Left ventricle myocardium superior (tissue), 1 donor: ENCODE results near the gene IL15. TPM values are rescaled to one million over a fixed set of nuclear protein-coding genes. Genes with fewer than 3 reads are reported as not detected.
"Not testable (repeated sequence)": the region's sequence is repeated elsewhere in the genome, so short reads cannot be mapped to it uniquely, and the experiment has no call there.

Source experiments
- ATAC-seq: fragments of 200-7000 bp; cut with Tn5 transposase; one replicate; pipeline ENCODE4 v1.9.1; 2020; ENCODE audit warnings: mild to moderate bottlenecking, moderate library complexity
- DNase-seq: peaks from one replicate; pipeline ENCODE4 v3.0.0-alpha.2; 2020
- intact Hi-C: fragments of 100-400 bp; cut with micrococcal nuclease; formaldehyde crosslinking; loops from one replicate; pipeline ENCODE4 v1.11.0; 2022
- total RNA-seq: library from RNA; stranded (reverse); fragmentation: NEBNext Ultra II Directional; extraction: Animal tissue kit (Norgen Biotek cat#: 25700); gene quantifications from one replicate; pipeline ENCODE4 v1.2.1, GENCODE V29; 2021
- donor health status: DM: no; HTN: yes; CAD: no; lungs with severe emphysema.

IL15 gene
- total RNA-seq, 1 donor from 2014 or later, result 1.7 TPM

DNA sequence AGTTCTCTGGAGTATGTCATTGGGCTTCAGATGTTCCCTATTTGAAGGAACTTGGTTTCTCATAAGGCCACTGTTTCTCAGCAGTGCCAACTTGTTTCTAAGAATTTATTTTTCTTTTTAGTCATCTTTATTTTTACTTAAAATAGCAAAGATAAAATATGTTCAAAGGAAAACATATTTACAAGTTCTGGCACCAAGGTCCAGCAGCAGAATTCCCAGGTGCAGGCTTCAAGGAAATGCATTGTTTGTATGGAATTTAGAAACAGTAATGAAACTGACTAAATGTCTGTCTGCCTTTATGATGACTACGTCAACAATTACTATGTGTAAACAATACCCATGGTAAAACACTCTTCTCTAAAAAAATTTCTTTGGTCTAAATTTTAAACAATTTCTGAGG, 109.6 kb downstream of the IL15 start:
- intact Hi-C loops, result no loop called here
- ATAC-seq (no peak), DNase-seq (no peak)

DNA sequence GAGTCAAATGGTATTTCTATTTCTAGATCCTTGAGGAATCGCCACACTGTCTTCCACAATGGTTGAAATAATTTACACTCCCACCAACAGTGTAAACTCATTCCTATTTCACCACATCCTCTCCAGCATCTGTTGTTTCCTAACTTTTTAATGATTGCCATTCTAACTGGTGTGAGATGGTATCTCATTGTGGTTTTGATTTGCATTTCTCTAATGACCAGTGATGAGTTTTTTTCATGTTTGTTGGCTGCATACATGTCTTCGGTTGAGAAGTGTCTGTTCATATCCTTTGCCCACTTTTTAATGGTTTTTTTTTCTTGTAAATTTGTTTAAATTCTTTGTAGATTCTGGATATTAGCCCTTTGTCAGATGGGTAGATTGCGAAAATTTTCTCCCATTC, 115.4 kb downstream of the IL15 start:
- not testable (repeated sequence) for ATAC-seq, DNase-seq

DNA sequence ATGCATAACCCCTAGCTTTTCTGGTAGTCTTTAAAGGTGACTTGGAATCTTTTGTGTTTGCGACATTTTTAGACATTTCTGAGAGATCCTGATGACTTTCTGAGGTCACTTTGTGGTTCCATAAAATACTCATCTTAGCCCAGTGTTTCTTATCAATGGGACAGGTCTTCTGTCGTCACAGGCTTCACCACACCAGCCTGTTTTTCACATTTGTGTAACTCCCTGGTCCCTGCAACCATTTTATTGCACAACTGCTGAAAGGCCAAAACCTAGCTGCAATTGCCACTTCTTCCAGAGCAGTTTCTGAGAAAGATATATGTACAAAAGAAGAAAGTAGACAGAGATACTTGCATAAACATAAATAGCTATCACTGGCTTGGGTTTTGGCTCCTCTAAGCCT, 120.9 kb downstream of the IL15 start:
- DNase-seq, result no peak
- ATAC-seq, result no peak
- intact Hi-C loops, result no loop called here

More for the DNA sequence above, 115.4 kb downstream of the IL15 start:
- intact Hi-C loops, result not testable (repeated sequence)

DNA sequence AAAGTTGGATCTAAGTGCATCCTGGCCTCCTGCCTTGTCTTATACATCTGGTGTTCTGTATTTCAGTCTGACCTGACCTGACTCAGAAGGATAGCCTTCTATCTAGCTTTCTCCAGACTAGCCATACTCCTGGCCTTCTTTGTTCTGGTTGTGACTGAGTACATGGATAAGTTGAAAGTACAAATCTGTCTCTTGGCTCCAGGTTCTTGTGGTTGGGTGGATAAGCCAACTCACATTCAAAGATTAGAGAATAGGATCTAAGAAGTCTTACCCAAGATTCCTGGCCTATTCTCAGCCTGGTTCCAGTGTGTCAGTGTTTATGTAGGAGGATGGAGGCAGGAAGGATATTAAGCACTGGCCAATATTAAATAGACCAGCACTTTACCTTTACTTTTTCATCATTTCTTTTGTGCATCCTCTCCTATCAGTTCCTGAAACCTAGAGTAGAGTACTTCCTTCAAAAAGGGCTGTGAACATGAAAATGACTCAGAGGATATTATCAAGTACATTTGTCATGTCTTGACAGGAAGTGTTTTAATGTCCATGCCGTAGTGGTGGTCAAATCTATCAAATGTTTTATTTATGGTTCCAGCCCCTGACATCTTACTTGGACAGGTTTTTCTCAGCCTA, 123.5 kb downstream of the IL15 start:
- intact Hi-C loops, result no loop called here
- ATAC-seq, result no peak
- DNase-seq, result no peak

DNA sequence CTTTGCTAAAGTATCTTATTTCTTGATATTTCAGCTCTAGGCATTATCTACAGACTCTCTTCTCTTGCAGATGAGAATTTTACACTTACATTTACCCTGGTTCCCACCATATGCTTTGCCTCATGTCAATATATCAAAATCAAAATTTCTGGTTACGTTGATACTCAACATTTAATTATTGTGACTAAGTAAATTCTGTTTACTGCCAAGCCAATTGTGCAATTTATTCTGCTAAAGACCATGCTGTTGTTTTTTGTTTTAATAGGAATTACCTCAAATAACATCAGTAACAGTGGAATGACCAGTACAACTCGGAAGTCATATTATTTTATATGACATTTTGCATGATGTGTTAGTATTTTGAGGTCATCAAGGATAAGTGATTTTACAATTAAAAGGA, 125.5 kb downstream of the IL15 start:
- ATAC-seq (no peak), DNase-seq (no peak)
- intact Hi-C loops, result no loop called here

DNA sequence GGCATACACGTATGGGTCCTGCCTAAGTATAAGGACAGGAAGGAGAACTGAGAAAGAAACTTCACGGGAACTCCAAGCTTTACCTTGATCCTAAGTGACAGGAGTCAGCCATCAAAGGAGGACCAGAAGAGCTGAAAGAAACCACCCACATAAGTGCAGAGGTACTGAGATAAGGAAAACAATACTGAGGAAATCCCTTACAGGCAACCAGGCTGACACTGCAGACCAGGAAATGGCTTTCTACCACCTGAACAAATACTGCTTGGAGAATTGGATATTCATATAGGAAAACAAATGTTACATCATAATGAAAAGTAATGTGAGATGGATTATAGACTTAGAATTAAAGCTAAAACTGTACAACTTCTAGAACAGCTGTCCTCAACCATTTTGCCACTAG, 127.0 kb downstream of the IL15 start:
- intact Hi-C loops, result no loop called here
- DNase-seq (no peak), ATAC-seq (no peak)

DNA sequence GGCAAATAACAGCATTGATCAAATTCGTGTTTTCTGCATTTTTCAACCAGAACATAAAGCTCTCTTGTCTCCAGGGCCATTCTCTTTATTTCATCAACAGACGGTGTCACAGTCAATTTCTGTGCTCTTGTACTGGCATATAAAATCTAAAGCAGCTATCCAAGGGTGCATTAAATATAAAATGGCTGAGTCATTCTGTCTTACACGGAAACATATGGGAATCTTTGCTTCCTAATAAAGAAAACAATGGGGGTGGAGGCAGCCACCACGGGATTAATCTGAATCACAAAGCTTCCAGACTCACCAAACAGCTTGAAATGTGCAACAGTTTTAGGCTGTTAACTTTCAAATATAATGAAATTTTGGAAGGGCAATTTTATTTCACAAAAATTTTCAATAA, 132.6 kb downstream of the IL15 start:
- ATAC-seq, result no peak
- no peak for DNase-seq
- intact Hi-C loops, result no loop called here

DNA sequence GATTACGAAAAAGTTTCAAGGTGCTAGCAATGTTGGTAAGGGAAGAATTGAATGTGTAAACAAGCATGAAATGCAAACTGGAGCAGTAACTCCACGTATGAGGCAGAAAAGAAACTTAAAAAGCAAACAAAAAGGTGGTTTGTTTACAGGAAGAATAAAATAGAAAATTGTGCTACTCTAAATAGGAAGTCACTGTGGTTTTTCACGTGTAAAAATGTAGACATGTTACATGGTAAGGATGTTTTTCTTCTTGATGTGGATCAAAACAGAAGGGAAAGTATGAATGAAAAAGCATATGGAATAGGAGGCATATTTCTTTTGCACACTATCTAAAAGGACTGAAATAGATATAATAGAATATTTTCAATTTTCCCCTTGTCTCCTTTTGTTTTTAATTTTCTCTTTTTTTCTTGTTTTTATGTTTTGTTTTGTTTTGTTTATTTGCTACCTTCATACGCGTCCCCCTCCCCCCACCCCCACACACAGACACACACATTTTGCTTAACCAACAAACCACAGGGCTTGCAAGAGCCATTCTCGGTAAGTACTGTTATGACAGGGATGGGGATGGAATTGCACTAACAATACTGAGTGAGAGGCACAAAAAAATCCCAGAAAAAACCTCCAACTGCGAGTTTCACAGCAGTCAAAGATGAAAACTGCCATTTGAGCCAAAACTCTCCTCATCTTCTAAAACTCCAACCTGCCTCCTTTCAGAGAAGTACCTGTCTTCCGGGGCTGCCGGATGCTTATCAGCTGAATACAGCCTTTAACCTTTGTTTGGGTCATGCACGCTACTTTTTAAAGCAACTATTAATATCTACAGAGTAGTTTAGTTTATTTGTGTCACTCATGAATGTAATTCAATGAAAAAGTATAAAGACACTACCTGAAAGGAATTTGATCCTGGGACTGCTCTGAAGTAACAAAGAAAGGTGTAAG, 135.8 kb downstream of the IL15 start:
- DNase-seq (no peak), ATAC-seq (no peak)
- intact Hi-C loops, result no loop called here

DNA sequence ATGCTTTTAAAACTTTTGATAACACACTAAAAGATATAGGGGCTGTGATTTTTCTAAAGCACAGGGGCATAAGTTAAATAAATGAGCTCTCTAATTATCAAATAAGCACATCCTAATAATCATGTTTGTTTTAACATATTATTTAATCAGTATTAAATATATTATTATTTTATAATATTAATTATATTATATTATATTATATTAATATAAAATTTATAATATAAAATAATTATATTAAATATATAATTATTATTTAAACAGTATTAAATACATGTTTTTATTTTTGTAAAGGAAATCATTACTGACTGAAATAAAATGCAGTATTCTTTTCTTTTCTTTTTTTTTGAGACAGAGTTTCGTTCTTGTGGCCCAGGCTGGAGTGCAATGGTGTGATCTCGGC, 136.5 kb downstream of the IL15 start:
- intact Hi-C loops, result no loop called here
- ATAC-seq, result no peak
- no peak for DNase-seq

DNA sequence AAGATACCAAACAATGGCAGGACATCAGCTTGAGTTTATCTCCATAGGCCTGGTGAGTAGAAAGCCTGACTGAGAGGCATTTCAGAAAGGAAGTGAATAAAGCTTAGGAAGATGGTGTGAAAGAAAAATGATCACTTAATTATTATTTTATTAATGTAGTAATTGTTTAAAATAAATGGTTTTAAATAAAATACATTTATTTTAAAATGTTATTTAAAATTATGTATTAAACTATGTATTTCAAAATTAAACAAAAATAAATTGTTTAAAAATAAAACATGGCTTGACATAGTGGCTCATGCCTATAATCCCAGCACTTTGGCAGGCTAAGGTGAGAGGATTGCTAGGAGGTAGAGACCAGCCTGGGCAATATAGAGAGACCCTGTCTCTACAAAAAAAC, 145.8 kb downstream of the IL15 start:
- DNase-seq, result no peak
- intact Hi-C loops, result no loop called here
- ATAC-seq, result no peak
